H1 (cell line): ENCODE measurements around the gene SIX6.

Source experiments
- CTCF ChIP-seq, 3 experiments: IDR thresholded peaks; 1 replicate in 2 of 3; 2 replicates in 1 of 3; pipeline versions ENCODE4 v1.5.1 to v1.6.1; 2011; ENCODE audit warnings: low read length in 3 of 3, mild to moderate bottlenecking in 3 of 3, inconsistent platforms in 2 of 3, low read depth in 1 of 3, moderate library complexity in 1 of 3; ENCODE audit not compliant: insufficient read depth in 1 of 3; ENCODE audit errors: control extremely low read depth in 1 of 3
- POLR2A ChIP-seq, 2 experiments: IDR thresholded peaks; 1 replicate in 1 of 2; 2 replicates in 1 of 2; pipeline ENCODE4 v1.6.1; 2011; ENCODE audit warnings: low read depth in 2 of 2, low read length in 2 of 2, mild to moderate bottlenecking in 2 of 2; ENCODE audit errors: control extremely low read depth in 1 of 2
- SUZ12 ChIP-seq: fragments of 200-600 bp; sonication (generic); IDR thresholded peaks from 2 replicates; pipeline ENCODE4 v1.6.1; 2012; ENCODE audit warnings: mild to moderate bottlenecking, inconsistent platforms, low read length, moderate library complexity, mixed read lengths
- TBP ChIP-seq: IDR thresholded peaks from 2 replicates; pipeline ENCODE4 v1.6.1; 2011; ENCODE audit warnings: low read depth, low read length, improper control_type of control experiment

DNA sequence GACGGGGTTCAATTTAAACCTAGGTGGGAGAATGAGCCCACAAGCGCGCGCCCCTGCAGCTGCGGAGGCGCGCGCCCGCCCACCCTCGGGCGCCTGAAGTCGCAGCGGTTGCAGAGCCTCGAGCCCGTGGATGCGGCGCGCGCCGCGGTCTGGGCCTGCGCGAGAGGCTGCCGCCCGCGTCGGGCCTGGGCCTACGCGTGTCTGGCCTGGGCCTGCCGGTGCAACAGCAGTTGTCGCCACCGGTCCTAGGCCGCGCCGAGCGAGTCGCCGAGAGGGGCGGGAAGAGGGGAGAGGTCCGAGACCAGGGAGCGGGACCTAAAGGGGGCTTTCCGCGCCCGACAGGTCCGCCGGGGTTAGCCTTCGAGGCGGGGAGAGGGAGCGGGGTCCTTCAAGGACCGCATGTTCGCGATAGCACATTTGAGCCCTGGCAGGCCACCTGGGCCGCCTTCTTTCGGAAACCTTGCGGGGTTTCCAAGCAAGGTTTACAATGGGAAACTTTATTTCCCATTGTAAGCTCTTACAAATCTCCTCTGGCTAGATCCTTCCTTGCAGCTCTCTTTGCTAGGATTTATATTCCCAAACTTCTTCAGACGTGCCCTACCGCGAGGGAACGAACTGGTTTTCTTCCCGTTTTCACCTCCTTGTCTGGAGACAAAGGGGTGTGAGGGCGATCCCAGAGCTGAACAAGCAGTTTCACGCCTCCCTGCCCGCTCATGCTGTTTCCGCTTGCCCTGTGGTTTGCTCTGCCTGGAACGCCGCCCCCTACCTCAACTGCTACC, 6.8 kb downstream of the SIX6 start:
- peak in 1 of 2 experiments; percentile 19; a peak in 1 of 3 replicates for TF ChIP-seq POLR2A (IDR thresholded peaks at IDR 0.05; ENCODE audit: control extremely low read depth in 1 of 2, low read depth in 2 of 2, low read length in 2 of 2)
- no peak for TF ChIP-seq TBP
- no peak for TF ChIP-seq CTCF (IDR thresholded peaks at IDR 0.05; ENCODE audit: control extremely low read depth in 1 of 3, insufficient read depth in 1 of 3, low read depth in 1 of 3, low read length in 3 of 3)
- peak; percentile 65 for TF ChIP-seq SUZ12
